ENCODE measurements around the gene ABLIM2. TPM values are rescaled to one million over a fixed set of nuclear protein-coding genes. Genes with fewer than 3 reads are reported as not detected.

ABLIM2 gene
- total RNA-seq, 6 experiments from 2014 or later = 0.14 TPM; not detected in 5

- Mint-ChIP-seq H3K27me3 (ENCODE audit: insufficient read depth) (peaks cover 57% of the 10 kb centered on the region), H3K4me1 (ENCODE audit: low read depth) (no peaks in the 10 kb centered on the region), H3K4me3 (no peak overlapping the region), H3K27ac (no peak overlapping the region), H3K36me3 (ENCODE audit: low read depth) (no peaks in the 10 kb centered on the region), H3K9me3 (no peaks in the 10 kb centered on the region)
- DNase-seq = no peak
- no peak for TF ChIP-seq CTCF (IDR thresholded peaks at IDR 0.05)
Measured at GRCh38 chr4:8001564-8002355, 156.9 kb downstream of the ABLIM2 start.

GRCh38 chr4:8000721-8001491 is 157.7 kb downstream of the ABLIM2 start:
- Mint-ChIP-seq H3K9me3 (no peaks in the 10 kb centered on the region), H3K4me1 (ENCODE audit: low read depth) (no peaks in the 10 kb centered on the region), H3K4me3 (no peak overlapping the region), H3K36me3 (ENCODE audit: low read depth) (no peaks in the 10 kb centered on the region), H3K27ac (no peak overlapping the region), H3K27me3 (ENCODE audit: insufficient read depth) (peaks cover 58% of the 10 kb centered on the region)
- TF ChIP-seq CTCF (IDR thresholded peaks at IDR 0.05) = no peak
- DNase-seq = no peak

- no peak for TF ChIP-seq CTCF (IDR thresholded peaks at IDR 0.05)
- Mint-ChIP-seq H3K36me3 (ENCODE audit: low read depth) (no peaks in the 10 kb centered on the region), H3K9me3 (no peaks in the 10 kb centered on the region), H3K4me1 (ENCODE audit: low read depth) (no peaks in the 10 kb centered on the region), H3K27ac (no peak overlapping the region), H3K27me3 (ENCODE audit: insufficient read depth) (peaks cover 55% of the 10 kb centered on the region), H3K4me3 (no peak overlapping the region)
- DNase-seq = no peak
Measured at GRCh38 chr4:8000247-8000646, 158.4 kb downstream of the ABLIM2 start.

GRCh38 chr4:7999695-8000094 is 158.9 kb downstream of the ABLIM2 start:
- Mint-ChIP-seq H3K4me1 (ENCODE audit: low read depth) (no peaks in the 10 kb centered on the region), H3K36me3 (ENCODE audit: low read depth) (no peaks in the 10 kb centered on the region), H3K27ac (no peak overlapping the region), H3K4me3 (no peak overlapping the region), H3K27me3 (ENCODE audit: insufficient read depth) (peaks cover 52% of the 10 kb centered on the region), H3K9me3 (no peaks in the 10 kb centered on the region)
- no peak for TF ChIP-seq CTCF (IDR thresholded peaks at IDR 0.05)
- DNase-seq = no peak

GRCh38 chr4:7999279-7999678 is 159.3 kb downstream of the ABLIM2 start:
- no peaks in the 10 kb centered on the region for H3K4me1 Mint-ChIP-seq (ENCODE audit: low read depth)
- H3K27ac Mint-ChIP-seq = no peak overlapping the region
- H3K4me3 Mint-ChIP-seq = no peak overlapping the region
- no peaks in the 10 kb centered on the region for H3K36me3 Mint-ChIP-seq (ENCODE audit: low read depth)
- no peaks in the 10 kb centered on the region for H3K9me3 Mint-ChIP-seq
- TF ChIP-seq CTCF (IDR thresholded peaks at IDR 0.05) = no peak
- peaks cover 52% of the 10 kb centered on the region for H3K27me3 Mint-ChIP-seq (ENCODE audit: insufficient read depth)
- no peak for DNase-seq
